Right atrium auricular region (tissue), 2 donors: Measurements from ENCODE around the gene MPZL3. TPM values are rescaled to one million over a fixed set of nuclear protein-coding genes. Genes with fewer than 3 reads are reported as not detected.

Experiments used
- DNase-seq: peaks from one replicate; pipeline ENCODE4 v3.0.0-alpha.2; 2019; ENCODE audit warnings: low spot score
- H3K27ac ChIP-seq, 2 donors: fragments of 200-600 bp; sonication (generic); 1 replicate in 1 of 2; 2 replicates in 1 of 2; pipeline ENCODE4 v1.5.1; 2016 to 2019
- H3K27me3 ChIP-seq, 2 donors: fragments of 200-600 bp; sonication (generic); one replicate each; pipeline versions ENCODE4 v1.5.1 to v1.6.0; 2017 to 2019
- H3K36me3 ChIP-seq: fragments of 200-600 bp; sonication (generic); one replicate; pipeline ENCODE4 v1.5.1; 2016
- H3K4me1 ChIP-seq, 2 donors: fragments of 200-600 bp; sonication (generic); one replicate each; pipeline versions ENCODE4 v1.5.1 to v1.6.0; 2017 to 2019
- H3K4me3 ChIP-seq, 2 donors: fragments of 200-600 bp; sonication (generic); 1 replicate in 1 of 2; 2 replicates in 1 of 2; pipeline ENCODE4 v1.5.1; 2017 to 2019; ENCODE audit warnings: mild to moderate bottlenecking in 1 of 2, moderate library complexity in 1 of 2
- H3K9me3 ChIP-seq, 2 donors: fragments of 200-600 bp; sonication (generic); one replicate each; pipeline ENCODE4 v1.5.1; 2019
- CTCF ChIP-seq, 2 donors: fragments of 200-600 bp; sonication (generic); IDR thresholded peaks; one replicate each; pipeline ENCODE4 v1.5.1; 2019; ENCODE audit warnings: antibody characterized with exemption in 2 of 2
- total RNA-seq, 2 donors: library from RNA; depleted of rRNA; stranded (reverse); fragments of >200 nt; gene quantifications; one replicate each; pipeline ENCODE4 v1.1.0, GENCODE V29; 2016

The MPZL3 gene
- total RNA-seq, 2 donors from 2014 or later = 1.0 to 2.0 TPM

GRCh38 chr11:118252688-118253087, 523 bp upstream of the MPZL3 start:
- Histone ChIP-seq H3K4me1 (peaks cover 0 to 5% of the 10 kb centered on the region in 2 donors), H3K9me3 (no peaks in the 10 kb centered on the region), H3K27ac (no peak overlapping the region), H3K27me3 (no peaks in the 10 kb centered on the region), H3K4me3 (peak overlapping the region in 1 of 2 donors; percentile 64), H3K36me3 (no peaks in the 10 kb centered on the region)
- TF ChIP-seq CTCF (IDR thresholded peaks at IDR 0.05) = no peak
- DNase-seq = no peak

GRCh38 chr11:118247041-118247440, 5.1 kb downstream of the MPZL3 start:
- no peak for TF ChIP-seq CTCF (IDR thresholded peaks at IDR 0.05)
- no peak overlapping the region for H3K4me3 ChIP-seq
- H3K36me3 ChIP-seq = no peaks in the 10 kb centered on the region
- no peak for DNase-seq
- no peak overlapping the region for H3K27ac ChIP-seq
- H3K4me1 ChIP-seq = peaks cover 0 to under 1% of the 10 kb centered on the region in 2 donors
- H3K9me3 ChIP-seq = no peaks in the 10 kb centered on the region
- H3K27me3 ChIP-seq = no peaks in the 10 kb centered on the region

GRCh38 chr11:118245936-118246562, 6.1 kb downstream of the MPZL3 start:
- H3K27me3 ChIP-seq = no peaks in the 10 kb centered on the region
- TF ChIP-seq CTCF (IDR thresholded peaks at IDR 0.05) = no peak
- peaks cover 0 to 7% of the 10 kb centered on the region in 2 donors for H3K4me1 ChIP-seq
- DNase-seq = no peak
- no peak overlapping the region for H3K27ac ChIP-seq
- H3K9me3 ChIP-seq = no peaks in the 10 kb centered on the region
- H3K36me3 ChIP-seq = no peaks in the 10 kb centered on the region
- H3K4me3 ChIP-seq = no peak overlapping the region

- no peaks in the 10 kb centered on the region for H3K36me3 ChIP-seq
- H3K4me3 ChIP-seq = no peak overlapping the region
- peaks cover 0 to 23% of the 10 kb centered on the region in 2 donors for H3K4me1 ChIP-seq
- no peak overlapping the region for H3K27ac ChIP-seq
- DNase-seq = no peak
- H3K9me3 ChIP-seq = no peaks in the 10 kb centered on the region
- H3K27me3 ChIP-seq = no peaks in the 10 kb centered on the region
- no peak for TF ChIP-seq CTCF (IDR thresholded peaks at IDR 0.05)
Observed at GRCh38 chr11:118243993-118244762, 8.0 kb downstream of the MPZL3 start.

- H3K9me3 ChIP-seq = no peaks in the 10 kb centered on the region
- H3K27ac ChIP-seq = no peak overlapping the region
- peaks cover 0 to 23% of the 10 kb centered on the region in 2 donors for H3K4me1 ChIP-seq
- no peaks in the 10 kb centered on the region for H3K27me3 ChIP-seq
- H3K4me3 ChIP-seq = no peak overlapping the region
- DNase-seq = no peak
- no peak for TF ChIP-seq CTCF (IDR thresholded peaks at IDR 0.05)
- H3K36me3 ChIP-seq = no peaks in the 10 kb centered on the region
Observed at GRCh38 chr11:118243161-118243560, 9.0 kb downstream of the MPZL3 start.
